GM19023 (cell line): ENCODE results near the gene KXD1.
"Not testable (repeated sequence)": the region's sequence is repeated elsewhere in the genome, so short reads cannot be mapped to it uniquely, and the experiment has no call there.

ENCODE experiments used
- ATAC-seq: cut with Tn5 transposase; IDR thresholded peaks from one replicate; pipeline ENCODE4 v1.9.1; 2021; ENCODE audit warnings: mild to moderate bottlenecking, moderate library complexity; ENCODE audit not compliant: unreplicated experiment

The KXD1 gene

DNA sequence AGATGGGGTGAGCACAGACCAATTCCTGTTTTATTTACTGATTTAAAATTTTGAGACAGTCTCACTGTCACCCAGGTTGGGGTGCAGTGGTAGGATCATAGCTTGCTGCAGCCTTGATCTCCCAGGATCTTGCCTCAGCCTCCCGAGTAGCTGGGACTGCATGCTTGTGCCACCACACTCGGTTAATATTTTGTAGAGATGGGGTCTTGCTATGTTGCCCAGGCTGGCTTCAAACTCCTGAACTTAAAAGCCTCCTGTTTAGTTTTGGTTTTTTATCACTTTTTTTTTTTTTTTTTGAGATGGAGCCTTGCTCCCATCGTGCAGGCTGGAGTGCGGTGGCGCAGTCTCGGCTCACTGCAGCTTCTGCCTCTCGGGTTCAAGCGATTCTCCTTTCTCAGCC, 18.7 kb downstream of the KXD1 start:
- no peak for ATAC-seq

DNA sequence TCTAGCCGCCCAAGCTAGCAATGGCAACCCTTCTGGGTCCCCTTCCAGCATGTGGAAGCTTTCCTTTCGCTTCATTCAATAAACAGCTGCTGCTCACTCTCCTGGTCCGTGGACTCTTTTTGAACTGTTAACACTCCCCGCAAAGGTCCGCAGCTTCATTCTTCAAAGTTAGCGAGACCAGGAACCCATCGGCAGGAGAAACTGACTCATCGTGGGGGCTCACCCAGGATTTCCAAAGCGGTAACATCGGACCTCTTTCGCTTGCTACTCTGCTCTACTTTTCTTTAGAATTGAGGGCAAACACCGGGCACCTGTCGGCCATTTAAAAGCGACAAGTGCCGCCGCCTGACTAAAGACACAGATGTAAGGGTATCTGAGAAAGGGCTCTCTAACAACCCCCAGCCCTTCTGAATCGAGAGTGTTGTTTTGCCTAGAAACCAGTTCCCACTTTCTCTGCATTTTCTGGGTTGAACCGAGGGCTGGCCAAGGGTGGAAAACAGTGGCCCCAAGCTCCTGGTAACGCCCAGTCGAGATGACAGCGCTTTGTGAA, 19.8 kb downstream of the KXD1 start:
- no peak for ATAC-seq

DNA sequence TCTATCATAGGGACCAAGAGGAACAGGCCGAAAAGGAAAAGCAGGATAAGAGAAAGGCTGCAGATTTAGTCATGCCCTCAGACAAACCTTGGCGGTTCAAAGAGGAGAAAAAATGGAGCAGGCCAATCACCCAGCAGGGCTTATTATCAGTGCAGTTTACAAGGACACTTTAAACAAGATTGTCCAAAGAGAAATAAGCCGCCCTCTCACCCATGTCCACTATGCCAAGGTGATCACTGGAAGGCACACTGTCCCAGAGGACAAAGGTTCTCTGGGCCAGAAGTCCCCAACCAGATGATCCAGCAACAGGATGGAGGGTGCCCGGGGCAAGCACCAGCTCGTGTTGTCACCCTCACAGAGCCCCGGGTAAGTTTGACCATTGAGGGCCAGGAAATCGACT, 22.6 kb downstream of the KXD1 start:
- no peak for ATAC-seq

DNA sequence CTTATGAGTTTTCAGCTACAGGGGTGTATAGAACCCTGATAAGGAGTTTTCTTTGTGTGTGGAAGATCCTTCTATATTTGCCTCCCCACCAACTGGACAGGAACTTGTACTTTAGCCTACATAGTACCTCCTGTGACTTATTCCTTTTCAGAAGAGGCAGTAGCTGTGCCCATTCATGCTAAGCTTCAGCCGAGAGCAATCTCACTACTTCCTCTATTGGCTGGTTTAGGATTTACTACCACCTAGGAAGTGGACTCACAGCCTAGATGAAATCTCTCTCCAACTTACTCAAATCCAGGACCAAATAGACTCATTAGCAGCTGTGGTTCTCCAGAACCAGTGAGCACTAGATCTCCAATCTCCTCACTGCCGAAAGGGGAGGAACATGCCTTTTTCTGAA, 28.6 kb downstream of the KXD1 start:
- ATAC-seq, result no peak

DNA sequence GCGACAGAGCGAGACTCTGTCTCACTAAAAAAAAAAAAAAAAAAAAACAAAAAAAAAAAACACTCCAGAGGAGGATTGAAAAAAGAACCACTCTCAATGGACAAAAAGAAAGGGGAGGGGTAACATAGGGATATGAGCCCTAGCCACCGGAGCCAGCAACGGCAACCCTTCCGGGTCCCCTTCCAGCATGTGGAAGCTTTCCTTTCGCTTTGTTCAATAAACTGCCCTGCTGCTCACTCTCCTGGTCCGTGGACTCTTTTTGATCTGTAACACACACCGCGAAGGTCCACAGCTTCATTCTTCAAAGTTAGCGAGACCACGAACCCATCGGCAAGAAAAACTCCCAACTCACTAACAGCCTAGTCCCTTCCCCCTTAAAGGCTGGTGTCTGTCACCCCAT, 29.9 kb downstream of the KXD1 start:
- ATAC-seq, result no peak

DNA sequence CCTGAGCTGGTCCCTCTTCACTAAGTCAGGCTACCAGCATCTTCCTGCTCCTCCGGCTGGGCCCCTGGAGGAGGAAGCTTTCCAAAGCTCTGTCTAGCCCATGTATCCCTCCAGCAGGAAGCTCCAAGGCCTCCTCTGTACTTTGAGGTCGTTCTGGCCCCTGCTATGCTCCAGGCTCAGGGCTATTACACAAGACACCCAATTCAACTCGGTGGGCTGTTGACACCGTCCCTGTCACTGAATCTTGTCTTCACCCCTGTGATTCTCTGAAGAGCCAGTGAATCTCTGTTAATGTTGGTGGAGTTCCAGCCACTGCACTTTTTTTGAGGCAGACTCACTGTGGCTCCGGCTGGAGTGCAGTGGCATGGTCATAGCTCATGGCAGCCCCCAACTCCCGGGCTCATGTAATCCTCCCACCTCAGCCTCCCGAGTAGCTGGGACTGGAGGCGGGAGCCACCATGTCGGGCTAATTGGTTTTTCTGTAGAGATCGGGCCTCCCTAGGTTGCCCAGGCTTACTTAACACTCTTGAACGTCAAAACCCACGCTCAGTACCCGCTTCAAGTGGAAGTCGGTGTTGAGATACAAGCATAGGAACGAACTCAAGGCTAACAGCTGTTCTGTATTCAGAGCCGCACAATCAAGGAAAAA, 30.4 kb downstream of the KXD1 start:
- ATAC-seq, result peak; percentile 8

DNA sequence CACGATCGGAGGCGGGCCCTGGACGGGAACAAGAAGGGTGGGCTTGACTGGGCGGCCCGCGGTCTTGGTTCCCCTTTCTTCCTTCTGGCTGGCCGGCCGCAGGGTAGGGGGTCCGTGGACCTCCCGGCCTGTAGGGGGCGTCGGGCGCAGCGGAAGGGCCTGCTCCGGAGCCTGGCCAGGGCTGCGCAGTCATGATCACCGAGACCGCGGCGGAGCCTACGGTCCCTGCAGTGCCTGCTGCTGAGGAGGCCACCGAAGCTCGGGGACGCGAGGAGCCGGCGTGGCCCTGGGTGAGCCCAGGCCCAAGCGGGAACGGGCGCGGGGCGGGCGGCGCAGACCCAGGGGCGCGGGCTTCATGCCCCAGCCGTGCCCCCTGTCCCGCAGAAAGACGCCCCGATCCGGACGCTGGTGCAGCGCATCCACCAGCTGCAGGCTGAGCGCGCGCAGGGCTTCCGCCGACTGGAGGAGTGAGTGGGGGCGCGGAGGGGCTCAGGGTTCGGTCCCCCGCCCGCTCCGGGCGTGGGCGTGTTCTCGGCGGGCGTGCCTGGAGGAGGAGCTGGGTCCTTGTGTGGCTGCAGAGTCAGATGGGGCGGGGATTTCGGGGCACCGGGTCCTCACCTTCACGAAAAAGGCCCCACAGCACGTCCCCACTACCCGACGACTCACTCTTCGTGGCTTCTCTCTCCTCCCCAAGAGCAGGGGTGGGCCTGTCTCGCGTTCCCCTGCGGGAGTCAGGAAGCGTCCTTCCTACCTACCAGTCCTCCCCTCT, 31.1 kb downstream of the KXD1 start, which contains the start of gene REX1BD:
Gene REX1BD, plus strand, starts transcription at position 188 of the 769 bp plus-strand sequence. Its CDS starts 4 bp downstream, at position 192.
- peak; percentile 65 for ATAC-seq

DNA sequence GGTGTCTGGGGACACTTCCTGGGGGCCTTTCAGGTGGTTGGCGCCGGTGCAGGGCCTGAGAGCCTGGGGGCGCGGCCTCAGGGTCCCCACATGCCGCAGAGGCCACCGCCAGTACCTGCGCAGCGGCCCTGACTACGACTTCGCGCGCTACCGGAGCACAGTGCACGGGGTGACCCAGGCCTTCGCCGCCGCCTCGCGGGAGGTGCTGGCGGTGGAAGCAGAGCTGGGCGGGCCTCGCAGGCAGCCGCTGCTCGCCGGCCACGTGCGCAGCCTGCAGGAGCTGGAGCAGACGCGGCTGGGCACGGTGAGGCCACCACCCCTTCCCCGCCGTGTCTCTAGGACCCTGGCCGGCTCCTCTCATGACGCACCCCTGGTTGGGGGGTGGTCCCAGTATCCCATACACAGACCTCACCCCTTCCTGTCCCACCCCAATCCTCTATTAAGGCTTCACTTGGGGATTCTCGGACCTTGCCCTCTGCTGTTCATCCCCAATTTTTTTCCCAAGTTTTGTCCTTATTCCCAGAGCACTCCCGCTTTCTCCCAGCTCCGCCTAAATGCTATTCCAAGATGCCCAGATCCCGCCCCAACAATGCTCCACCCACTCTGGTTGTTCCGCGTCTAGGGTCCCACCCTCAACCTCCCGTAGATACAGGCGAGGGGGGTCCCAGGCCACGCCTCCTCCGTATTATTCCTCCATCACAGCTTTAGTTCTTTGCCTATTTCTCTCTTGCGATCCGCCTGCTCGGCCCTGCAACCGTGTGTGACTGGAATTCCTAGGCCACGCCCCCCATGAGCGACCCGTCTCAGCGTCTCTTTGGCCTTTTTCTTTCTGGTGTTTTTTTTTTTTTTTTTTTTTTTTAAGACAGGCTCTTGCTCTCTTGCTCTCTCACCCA, 32.0 kb downstream of the KXD1 start:
- peak; percentile 48 for ATAC-seq

DNA sequence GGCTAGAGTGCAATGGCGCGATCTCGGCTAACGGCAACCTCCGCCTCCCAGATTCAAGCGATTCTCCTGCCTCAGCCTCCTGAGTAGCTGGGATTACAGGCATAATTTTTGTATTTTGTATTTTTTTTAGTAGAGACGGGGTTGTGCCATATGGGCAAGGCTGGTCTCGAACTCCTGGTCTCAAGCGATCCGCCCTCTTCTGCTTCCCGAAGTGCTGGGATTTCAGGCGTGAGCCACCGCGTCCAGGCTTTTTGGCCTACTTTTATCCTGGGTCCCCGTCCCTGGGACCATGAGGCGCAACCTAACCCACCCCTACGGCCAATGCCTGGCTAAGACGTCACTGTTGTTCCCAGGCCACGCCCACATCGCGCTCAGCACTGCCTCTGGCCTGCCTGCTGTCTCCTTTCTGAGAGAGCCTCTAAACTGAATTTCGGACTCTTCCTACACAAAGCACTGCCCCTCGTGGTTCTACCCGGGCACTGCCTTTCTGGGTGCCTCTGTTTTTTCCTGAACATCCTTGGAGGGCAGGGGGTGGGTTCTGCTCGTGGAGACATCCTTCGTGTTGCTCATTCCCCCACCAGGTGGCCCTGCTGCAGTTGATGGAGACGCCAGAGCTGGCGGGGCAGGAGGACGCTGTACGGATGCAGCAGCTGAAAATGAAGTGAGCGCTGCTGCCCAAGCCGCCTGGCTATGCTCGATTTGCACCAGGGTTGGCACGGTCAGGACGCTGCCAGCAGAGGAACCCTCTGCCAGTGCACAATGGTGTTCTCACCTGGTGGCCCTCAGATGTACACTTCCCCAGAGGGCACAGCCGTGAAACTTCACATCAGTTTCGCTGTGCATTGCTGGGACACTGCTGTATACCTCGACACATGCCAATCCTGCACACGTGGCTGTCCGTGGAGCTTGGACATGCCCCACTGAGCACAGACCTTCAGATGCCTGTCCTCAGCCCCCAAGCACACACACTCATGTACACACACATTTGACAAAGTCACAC, 32.9 kb downstream of the KXD1 start:
- ATAC-seq, result no peak

DNA sequence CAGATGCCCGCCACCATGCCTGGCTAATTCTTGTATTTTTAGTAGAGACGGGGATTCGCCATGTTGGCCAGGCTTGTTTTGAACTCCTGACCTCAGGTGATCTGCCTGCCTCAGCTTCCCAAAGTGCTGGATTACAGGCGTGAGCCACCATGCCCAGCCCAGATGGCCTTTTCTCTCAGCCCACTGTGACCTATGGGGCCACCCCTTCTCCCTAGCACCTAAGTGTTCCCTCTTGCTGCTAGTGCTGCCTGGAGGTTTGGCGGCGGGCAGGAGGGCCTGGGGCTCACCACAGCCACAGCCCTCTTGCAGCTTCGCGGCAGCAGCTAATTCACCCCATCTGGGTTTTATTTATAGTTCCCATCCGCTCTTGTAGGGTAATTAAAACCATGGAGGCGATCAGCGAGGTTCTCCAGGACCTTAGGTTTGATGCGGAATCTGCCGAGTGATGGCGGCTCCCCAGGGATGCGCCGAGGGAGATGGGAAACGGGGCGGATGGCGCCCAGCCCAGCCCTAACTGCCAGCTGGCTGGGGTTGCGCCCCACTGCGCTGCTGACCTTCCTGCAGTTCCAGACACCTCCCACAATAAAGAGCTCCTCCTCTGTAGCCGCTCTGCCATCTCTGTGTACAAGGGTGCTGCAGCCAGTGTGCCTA, 34.2 kb downstream of the KXD1 start:
- no peak for ATAC-seq

DNA sequence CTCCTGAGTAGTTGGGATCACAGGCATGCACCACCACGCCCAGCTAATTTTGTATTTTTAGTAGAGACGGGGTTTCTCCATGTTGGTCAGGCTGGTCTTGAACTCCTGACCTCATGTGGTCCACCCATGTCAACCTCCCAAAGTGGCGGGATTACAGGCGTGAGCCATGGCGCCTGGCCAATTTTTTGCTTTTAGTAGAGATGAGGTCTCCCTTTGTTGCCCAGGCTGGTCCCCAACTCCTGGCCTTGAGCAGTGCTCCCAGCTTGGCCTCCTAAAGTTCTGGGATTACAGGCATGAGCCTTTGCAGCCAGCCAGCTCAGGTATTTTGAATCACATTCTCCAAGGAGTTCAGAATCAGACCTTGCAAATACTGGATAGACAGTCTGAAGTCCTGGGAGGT, 35.1 kb downstream of the KXD1 start:
- ATAC-seq, result not testable (repeated sequence)

DNA sequence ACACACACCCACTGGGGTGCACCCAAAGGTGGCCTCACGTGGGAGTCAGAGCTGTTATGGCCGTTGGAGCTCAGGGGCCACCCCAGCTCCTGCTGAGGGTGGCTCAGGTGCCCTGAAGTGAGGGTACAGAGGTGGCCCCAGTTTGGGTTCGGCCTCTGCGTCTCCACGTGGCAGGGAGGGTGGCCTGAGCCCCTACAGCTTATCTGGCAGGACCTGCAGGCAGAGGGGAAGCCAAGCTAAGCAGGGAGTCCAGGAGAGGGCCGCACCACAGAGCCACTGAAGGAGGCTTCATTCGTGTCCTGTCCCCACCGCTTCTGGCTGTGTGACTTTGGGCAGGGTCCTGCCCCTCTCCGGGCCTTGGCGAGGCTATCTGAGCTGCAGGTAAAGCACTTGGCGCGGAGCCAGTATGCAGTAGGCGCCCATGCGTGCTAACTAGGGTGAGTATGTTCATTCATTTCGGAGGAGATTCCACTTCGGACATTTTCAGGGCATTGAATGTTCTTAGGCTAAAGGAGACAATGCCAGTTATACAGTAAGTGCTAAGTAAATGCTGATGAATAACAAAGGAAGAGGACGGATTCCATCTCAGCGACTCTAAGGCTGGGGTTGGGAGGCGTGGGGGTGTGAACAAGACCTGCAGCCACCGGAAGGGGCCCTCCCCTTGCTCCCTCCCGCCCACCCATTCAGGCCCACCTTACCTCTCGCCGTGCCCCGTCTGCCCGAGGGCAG, 35.9 kb downstream of the KXD1 start:
- no peak for ATAC-seq

DNA sequence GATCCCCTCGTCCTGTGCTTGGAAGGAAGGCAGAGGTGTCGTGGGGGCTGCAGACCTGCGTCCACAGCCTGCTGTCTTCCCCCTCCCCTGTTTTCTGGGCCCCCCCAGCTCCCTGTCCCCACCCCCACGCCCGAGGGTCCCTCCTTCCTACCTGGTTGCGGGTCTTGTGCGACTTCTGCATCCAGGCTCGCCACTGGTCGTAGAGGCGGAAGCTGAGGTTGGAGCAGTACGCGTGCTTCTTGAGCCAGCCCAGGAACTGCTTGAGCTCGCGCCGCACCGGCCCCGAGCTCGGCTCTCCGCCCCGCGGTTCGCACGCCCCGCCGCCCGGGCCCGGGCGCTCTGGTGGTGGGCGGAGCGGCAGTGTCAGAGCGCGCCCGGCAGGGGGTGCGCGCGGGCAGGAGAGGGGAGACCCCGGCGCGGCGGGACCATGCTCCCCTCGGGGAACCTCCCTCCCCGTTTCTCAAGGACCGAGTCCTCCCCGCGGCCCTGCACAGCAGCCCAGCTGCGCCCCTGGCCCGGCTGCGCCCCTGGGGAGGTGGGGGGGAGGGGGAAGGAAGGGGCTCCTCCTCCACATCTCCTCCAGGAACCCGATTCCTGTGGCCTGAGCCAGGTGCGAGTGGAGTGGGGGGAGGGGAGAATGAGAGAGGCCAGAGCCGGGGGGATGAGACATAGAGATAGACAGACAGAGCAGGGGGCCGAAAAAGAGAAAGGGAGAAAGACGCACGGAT, 36.6 kb downstream of the KXD1 start:
- peak; percentile 56 for ATAC-seq

DNA sequence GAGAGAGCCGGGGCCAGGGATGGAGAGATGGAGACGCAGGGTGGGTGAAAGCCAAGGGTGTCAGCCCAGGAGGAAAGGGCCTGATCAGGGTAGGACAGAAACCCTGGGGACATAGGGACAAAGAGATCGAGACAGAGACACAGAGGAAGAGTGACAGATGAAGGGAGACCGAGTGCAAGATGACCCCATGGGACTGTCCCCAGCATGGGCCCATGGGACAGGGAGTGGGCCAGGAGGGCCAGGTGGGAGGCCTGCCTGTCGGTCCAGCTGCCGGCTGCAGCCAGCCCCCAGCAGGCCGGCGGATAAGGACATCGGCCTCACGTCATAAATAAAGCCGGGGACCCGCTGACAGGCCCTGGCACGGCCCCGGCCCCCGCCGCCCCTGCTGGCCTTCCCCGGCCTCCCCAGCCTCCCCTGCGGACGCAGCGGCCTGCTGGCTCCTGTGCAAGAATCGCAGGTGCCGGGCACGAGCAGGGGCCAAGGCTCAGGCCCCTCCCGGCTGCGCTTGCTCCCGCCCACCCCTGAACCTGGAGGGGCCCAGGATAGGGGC, 37.2 kb downstream of the KXD1 start:
- ATAC-seq, result no peak

DNA sequence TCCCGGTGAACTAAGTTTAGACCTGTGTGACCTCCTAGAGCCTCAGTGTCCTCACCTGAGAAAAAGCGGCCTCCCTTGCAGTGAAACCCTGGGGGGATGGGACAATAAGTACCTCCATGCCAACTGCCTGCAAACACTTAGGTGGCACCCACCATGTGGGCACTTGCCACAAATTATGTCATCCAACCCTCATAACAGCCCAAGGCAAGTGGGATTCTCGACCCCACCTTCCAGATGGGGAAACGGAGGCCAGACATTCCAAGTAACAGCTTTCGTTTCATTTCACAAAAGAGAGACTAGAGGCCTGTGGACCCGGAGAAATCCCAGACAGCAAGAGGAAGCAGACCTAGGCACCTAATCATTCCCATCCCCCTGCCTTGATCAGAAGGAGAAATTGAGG, 37.8 kb downstream of the KXD1 start:
- ATAC-seq, result no peak

DNA sequence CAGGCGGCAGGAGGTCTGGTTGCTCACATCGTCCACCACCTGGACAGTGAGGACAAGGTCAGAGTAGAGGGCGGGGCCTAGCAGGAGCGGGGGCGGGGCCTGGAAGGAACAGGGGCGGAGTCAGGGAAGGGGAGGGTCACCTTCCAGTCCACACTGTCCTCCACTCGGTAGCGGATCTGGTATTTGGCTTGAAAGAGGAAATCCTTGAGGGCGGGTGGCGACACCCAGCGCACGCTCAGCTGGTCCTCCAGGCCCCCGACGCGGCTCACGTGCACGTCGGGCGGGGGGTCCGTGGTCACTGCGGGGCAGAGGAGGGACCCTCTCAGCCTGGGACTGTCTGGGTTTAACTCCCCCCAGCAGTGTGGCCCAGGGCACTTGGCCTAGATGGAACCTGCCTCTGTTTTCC, 39.1 kb downstream of the KXD1 start:
- ATAC-seq, result no peak

DNA sequence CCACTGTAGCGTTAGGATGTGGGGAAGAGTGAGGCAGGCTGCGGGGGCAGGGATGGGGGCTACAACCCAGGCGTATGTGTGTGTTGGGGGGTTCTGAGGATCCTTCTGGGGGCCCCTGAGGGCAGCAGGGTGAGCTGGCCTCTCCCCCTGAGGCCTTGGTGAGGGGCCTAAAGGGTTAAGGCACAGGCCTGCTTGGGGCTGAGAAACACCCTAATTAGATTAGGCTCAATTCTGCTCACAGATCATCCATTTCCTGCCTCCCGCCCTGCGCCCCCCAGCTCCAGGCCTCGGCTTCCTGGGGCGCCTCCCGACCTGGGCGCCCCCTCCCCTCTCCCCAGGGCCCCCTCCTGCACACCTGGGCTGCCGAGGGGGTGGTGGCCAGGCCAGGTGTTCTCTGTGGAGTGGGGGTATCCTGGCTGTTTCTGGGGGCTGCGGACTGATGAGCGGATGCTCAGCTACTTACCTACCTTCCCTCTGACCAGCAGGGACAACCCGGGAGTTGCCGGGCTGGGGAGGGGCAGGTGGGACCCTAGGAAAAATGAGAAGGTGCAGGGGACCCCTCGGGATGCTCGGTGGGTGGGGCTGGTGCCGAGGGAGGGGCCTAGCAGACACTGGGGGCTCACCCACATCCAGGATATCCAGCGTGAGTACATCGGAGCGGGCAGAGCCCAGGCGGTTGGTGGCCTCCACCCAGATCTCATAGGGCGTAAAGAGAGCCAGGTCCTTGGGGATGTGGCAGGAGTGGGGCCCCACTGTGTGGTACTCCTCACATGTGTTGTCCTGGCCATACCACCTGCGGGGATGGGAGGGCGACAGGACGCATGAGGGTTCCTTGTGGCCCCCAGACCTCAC, 40.4 kb downstream of the KXD1 start:
- ATAC-seq, result no peak
